Gastrocnemius medialis (tissue), 4 donors: ENCODE data around the gene LIN28B. TPM values are rescaled to one million over a fixed set of nuclear protein-coding genes. Genes with fewer than 3 reads are reported as not detected.

Source experiments
- ATAC-seq, 2 donors: fragments of 150-250 bp; one replicate each; pipeline ENCODE4 v1.9.1; 2016
- DNase-seq, 2 donors: peaks; one replicate each; pipeline ENCODE4 v3.0.0-alpha.2; 2019
- H3K27ac ChIP-seq, 4 donors: fragments of 200-600 bp; sonication (generic); 1 replicate in 1 of 4; 2 replicates in 3 of 4; pipeline ENCODE4 v1.5.1; 2016 to 2018; ENCODE audit warnings: mild to moderate bottlenecking in 2 of 4, moderate library complexity in 1 of 4
- H3K27me3 ChIP-seq, 3 donors: fragments of 200-600 bp; sonication (generic) in 2 of 3; 1 replicate in 1 of 3; 2 replicates in 2 of 3; pipeline versions ENCODE4 v1.5.1 to v1.6.0; 2016 to 2019; ENCODE audit warnings: mild to moderate bottlenecking in 1 of 3, moderate library complexity in 1 of 3
- H3K36me3 ChIP-seq, 2 donors: fragments of 200-600 bp; sonication (generic) in 1 of 2; one replicate each; pipeline ENCODE4 v1.5.1; 2017 to 2018
- H3K4me1 ChIP-seq, 2 donors: fragments of 200-600 bp; sonication (generic) in 1 of 2; one replicate each; pipeline ENCODE4 v1.5.1; 2016 to 2017; ENCODE audit warnings: mild to moderate bottlenecking in 2 of 2
- H3K4me3 ChIP-seq, 4 donors: fragments of 200-600 bp; sonication (generic) in 3 of 4; 1 replicate in 1 of 4; 2 replicates in 3 of 4; pipeline ENCODE4 v1.5.1; 2016 to 2019; ENCODE audit warnings: mild to moderate bottlenecking in 2 of 4
- H3K9me3 ChIP-seq, 3 donors: fragments of 200-600 bp; sonication (generic) in 2 of 3; 1 replicate in 1 of 3; 2 replicates in 2 of 3; pipeline ENCODE4 v1.5.1; 2016 to 2019
- CTCF ChIP-seq, 5 experiments: fragments of 450-650 bp in 3 of 5; fragments of 200-600 bp in 2 of 5; sonication (generic) in 2 of 5; IDR thresholded peaks in 4 of 5; conservative IDR thresholded peaks in 1 of 5; 1 replicate in 4 of 5; 2 replicates in 1 of 5; pipeline ENCODE4 v1.5.1; 2016 to 2019; ENCODE audit warnings: antibody characterized with exemption in 5 of 5, mild to moderate bottlenecking in 3 of 5, moderate library complexity in 3 of 5
- POLR2A ChIP-seq, 2 donors: fragments of 450-650 bp; IDR thresholded peaks; one replicate each; pipeline ENCODE4 v1.6.1; 2017; ENCODE audit warnings: antibody characterized with exemption in 2 of 2, mild to moderate bottlenecking in 2 of 2, moderate library complexity in 2 of 2
- in situ Hi-C, 4 donors: fragments of 200-750 bp; cut with MboI; loops; one replicate each; pipeline versions ENCODE4 v1.15.0 to v1.8.0; 2017; ENCODE audit warnings: low sequenced_read_pairs in 4 of 4
- intact Hi-C: fragments of 100-400 bp; cut with DNase I; formaldehyde crosslinking; loops from one replicate; pipeline ENCODE4 v1.15.1; 2023; ENCODE audit warnings: low total_unique reads
- total RNA-seq, 4 donors: library from RNA; depleted of rRNA; stranded (reverse); fragments of >200 nt; gene quantifications; one replicate each; pipeline versions ENCODE4 v1.1.0 to v1.2.3, GENCODE V29; 2016

Gene LIN28B
- total RNA-seq, 4 donors from 2014 or later: not detected

- in situ Hi-C loops: no loop called here
- DNase-seq: no peak
Measured at GRCh38 chr6:105051941-105052471, 95.1 kb downstream of the LIN28B start.

GRCh38 chr6:105056646-105057045, 99.7 kb downstream of the LIN28B start:
- intact Hi-C loops (no loop called here), in situ Hi-C loops (no loop called here)
- Histone ChIP-seq H3K9me3 (no peaks in the 10 kb centered on the region), H3K4me3 (no peak overlapping the region), H3K27ac (no peak overlapping the region), H3K36me3 (no peaks in the 10 kb centered on the region), H3K4me1 (no peaks in the 10 kb centered on the region), H3K27me3 (no peaks in the 10 kb centered on the region)
- no peak for ATAC-seq
- no peak for DNase-seq
- no peak for TF ChIP-seq CTCF (IDR thresholded peaks at IDR 0.05 in 4 of 5, conservative IDR thresholded peaks at IDR 0.05 in 1 of 5)
- no peak for TF ChIP-seq POLR2A (IDR thresholded peaks at IDR 0.05)

More at GRCh38 chr6:105051941-105052471, 95.1 kb downstream of the LIN28B start:
- Histone ChIP-seq H3K9me3 (no peaks in the 10 kb centered on the region), H3K4me1 (no peaks in the 10 kb centered on the region), H3K36me3 (no peaks in the 10 kb centered on the region), H3K27me3 (no peaks in the 10 kb centered on the region), H3K4me3 (no peak overlapping the region), H3K27ac (no peak overlapping the region)
- no peak for ATAC-seq
- TF ChIP-seq CTCF (IDR thresholded peaks at IDR 0.05 in 4 of 5, conservative IDR thresholded peaks at IDR 0.05 in 1 of 5) (no peak), POLR2A (IDR thresholded peaks at IDR 0.05) (no peak)
- intact Hi-C loops: no loop called here

GRCh38 chr6:105057160-105057559, 100.3 kb downstream of the LIN28B start:
- no peak for ATAC-seq
- H3K4me3 ChIP-seq: no peak overlapping the region
- intact Hi-C loops (no loop called here), in situ Hi-C loops (no loop called here)
- H3K9me3 ChIP-seq: no peaks in the 10 kb centered on the region
- H3K4me1 ChIP-seq: no peaks in the 10 kb centered on the region
- no peaks in the 10 kb centered on the region for H3K36me3 ChIP-seq
- no peak for TF ChIP-seq POLR2A (IDR thresholded peaks at IDR 0.05)
- TF ChIP-seq CTCF (IDR thresholded peaks at IDR 0.05 in 4 of 5, conservative IDR thresholded peaks at IDR 0.05 in 1 of 5): no peak
- H3K27ac ChIP-seq: no peak overlapping the region
- H3K27me3 ChIP-seq: no peaks in the 10 kb centered on the region
- no peak for DNase-seq

- H3K9me3 ChIP-seq: no peaks in the 10 kb centered on the region
- TF ChIP-seq POLR2A (IDR thresholded peaks at IDR 0.05) (no peak), CTCF (IDR thresholded peaks at IDR 0.05 in 4 of 5, conservative IDR thresholded peaks at IDR 0.05 in 1 of 5) (no peak)
- no peaks in the 10 kb centered on the region for H3K27me3 ChIP-seq
- in situ Hi-C loops: no loop called here
- no peak overlapping the region for H3K27ac ChIP-seq
- no peaks in the 10 kb centered on the region for H3K36me3 ChIP-seq
- DNase-seq: no peak
- H3K4me1 ChIP-seq: no peaks in the 10 kb centered on the region
- ATAC-seq: no peak
- no peak overlapping the region for H3K4me3 ChIP-seq
- intact Hi-C loops: no loop called here
Measured at GRCh38 chr6:105058316-105058715, 101.4 kb downstream of the LIN28B start.

GRCh38 chr6:105058846-105059245, 101.9 kb downstream of the LIN28B start:
- in situ Hi-C loops: no loop called here
- Histone ChIP-seq H3K36me3 (no peaks in the 10 kb centered on the region), H3K4me1 (no peaks in the 10 kb centered on the region), H3K4me3 (no peak overlapping the region), H3K9me3 (no peaks in the 10 kb centered on the region), H3K27me3 (no peaks in the 10 kb centered on the region), H3K27ac (no peak overlapping the region)
- DNase-seq: no peak
- TF ChIP-seq POLR2A (IDR thresholded peaks at IDR 0.05) (no peak), CTCF (IDR thresholded peaks at IDR 0.05 in 4 of 5, conservative IDR thresholded peaks at IDR 0.05 in 1 of 5) (no peak)
- no peak for ATAC-seq
- intact Hi-C loops: no loop called here
